Uterus (tissue), 2 donors: ENCODE measurements around the gene CTRB2.

Experiments used
- POLR2A ChIP-seq, 2 donors: fragments of 450-650 bp; IDR thresholded peaks; one replicate each; pipeline ENCODE4 v1.6.1; 2016; ENCODE audit warnings: antibody characterized with exemption in 2 of 2, mild to moderate bottlenecking in 1 of 2, moderate library complexity in 1 of 2
- TF ChIP-seq, protein P1 (sequence below), 4 experiments: fragments of 200-600 bp in 2 of 4; fragments of 450-650 bp in 2 of 4; sonication (generic) in 2 of 4; IDR thresholded peaks; one replicate each; pipeline ENCODE4 v1.5.1; 2016 to 2019; ENCODE audit warnings: antibody characterized with exemption in 4 of 4, mild to moderate bottlenecking in 2 of 4, moderate library complexity in 1 of 4

DNA sequence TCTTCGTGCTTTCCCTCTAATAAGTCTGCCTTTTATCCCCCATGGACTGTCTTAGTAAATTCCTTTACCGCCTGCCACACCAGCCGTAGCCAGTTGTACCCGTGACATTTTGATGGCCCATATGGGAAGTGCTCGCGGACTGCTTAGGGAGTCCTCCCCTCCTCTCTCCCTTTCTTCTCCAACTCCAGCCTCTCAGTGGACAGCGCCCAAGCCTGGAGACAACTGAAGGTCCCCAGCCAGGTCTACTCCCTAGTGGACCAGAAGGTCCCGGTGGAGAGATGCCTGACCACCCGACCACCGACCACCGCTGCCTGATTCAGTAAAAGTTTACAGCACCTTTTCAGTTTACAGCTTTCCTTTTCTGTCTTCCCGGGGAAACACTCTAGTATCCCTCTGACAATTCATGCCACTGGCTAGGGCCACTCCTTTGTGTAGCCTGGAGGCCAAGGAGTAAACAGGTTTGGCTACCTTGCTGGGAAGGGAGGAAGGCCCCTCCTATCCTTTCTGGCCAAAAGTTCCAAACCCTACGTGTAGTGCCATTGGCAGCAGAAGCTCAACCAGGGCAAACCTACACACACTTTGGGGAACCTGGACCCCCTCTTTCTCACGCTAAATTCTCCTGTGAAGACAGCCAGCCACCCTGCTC lies 18.0 kb downstream of the CTRB2 start:
- TF ChIP-seq, protein P1, sequence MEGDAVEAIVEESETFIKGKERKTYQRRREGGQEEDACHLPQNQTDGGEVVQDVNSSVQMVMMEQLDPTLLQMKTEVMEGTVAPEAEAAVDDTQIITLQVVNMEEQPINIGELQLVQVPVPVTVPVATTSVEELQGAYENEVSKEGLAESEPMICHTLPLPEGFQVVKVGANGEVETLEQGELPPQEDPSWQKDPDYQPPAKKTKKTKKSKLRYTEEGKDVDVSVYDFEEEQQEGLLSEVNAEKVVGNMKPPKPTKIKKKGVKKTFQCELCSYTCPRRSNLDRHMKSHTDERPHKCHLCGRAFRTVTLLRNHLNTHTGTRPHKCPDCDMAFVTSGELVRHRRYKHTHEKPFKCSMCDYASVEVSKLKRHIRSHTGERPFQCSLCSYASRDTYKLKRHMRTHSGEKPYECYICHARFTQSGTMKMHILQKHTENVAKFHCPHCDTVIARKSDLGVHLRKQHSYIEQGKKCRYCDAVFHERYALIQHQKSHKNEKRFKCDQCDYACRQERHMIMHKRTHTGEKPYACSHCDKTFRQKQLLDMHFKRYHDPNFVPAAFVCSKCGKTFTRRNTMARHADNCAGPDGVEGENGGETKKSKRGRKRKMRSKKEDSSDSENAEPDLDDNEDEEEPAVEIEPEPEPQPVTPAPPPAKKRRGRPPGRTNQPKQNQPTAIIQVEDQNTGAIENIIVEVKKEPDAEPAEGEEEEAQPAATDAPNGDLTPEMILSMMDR (IDR thresholded peaks at IDR 0.05), result no peak
- no peak for TF ChIP-seq POLR2A (IDR thresholded peaks at IDR 0.05)
